ENCODE results near the gene HORMAD2. TPM values are rescaled to one million over a fixed set of nuclear protein-coding genes. Genes with fewer than 3 reads are reported as not detected.
"Not testable (repeated sequence)": the region's sequence is repeated elsewhere in the genome, so short reads cannot be mapped to it uniquely, and the experiment has no call there.

The HORMAD2 gene
- total RNA-seq, 2 donors from 2014 or later, result 0.12 TPM

DNA sequence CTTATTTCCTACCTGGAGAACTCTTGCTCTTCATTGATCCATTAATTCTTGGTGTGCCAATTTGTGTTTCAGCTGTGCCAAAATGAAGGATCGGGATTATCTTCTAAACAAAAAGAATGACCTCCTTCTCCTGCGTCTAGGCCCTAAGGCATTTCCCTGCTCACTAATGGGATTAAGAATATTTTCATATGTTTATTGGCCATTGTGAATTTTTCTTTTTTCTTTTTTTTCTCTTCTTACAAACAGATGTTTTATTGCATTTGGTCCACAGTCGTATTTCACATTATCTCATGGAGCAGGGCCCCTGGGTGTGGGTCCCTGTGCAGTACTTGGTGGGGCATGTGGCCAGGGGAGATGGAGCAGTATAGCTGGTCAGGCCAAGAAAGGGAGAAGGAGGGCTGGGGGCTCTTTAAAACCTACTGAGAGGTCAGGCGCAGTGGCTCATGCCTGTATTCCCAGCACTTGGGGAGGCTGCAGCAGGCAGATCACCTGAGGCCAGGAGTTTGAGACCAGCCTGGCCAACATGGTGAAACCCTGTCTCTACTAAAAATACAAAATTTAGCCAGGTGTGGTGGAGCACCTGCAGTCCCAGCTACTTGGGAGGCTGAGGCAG lies 35.3 kb upstream of the HORMAD2 start:
- H3K27me3 Mint-ChIP-seq (ENCODE audit: low read depth), result peaks cover 8% of the 10 kb centered on the region
- no peaks in the 10 kb centered on the region for H3K36me3 Mint-ChIP-seq (ENCODE audit: insufficient read depth in 2 of 2)
- no peak overlapping the region for H3K4me3 Mint-ChIP-seq
- H3K27ac Mint-ChIP-seq, result no peak overlapping the region
- ATAC-seq (replicated peaks in 1 of 2) (no peak), DNase-seq (no peak)
- peaks cover 16% of the 10 kb centered on the region for H3K4me1 Mint-ChIP-seq (ENCODE audit: low read depth)
- no peaks in the 10 kb centered on the region for H3K9me3 Mint-ChIP-seq

- Mint-ChIP-seq H3K36me3 (ENCODE audit: insufficient read depth in 2 of 2) (no peaks in the 10 kb centered on the region), H3K27ac (no peak overlapping the region), H3K27me3 (ENCODE audit: low read depth) (peaks cover 8% of the 10 kb centered on the region), H3K9me3 (no peaks in the 10 kb centered on the region), H3K4me1 (ENCODE audit: low read depth) (peaks cover 16% of the 10 kb centered on the region), H3K4me3 (no peak overlapping the region)
- no peak for DNase-seq
- no peak for ATAC-seq (replicated peaks in 1 of 2)
These were observed 34.8 kb upstream of the HORMAD2 start for GRCh38 chr22:30045494-30045887.

DNA sequence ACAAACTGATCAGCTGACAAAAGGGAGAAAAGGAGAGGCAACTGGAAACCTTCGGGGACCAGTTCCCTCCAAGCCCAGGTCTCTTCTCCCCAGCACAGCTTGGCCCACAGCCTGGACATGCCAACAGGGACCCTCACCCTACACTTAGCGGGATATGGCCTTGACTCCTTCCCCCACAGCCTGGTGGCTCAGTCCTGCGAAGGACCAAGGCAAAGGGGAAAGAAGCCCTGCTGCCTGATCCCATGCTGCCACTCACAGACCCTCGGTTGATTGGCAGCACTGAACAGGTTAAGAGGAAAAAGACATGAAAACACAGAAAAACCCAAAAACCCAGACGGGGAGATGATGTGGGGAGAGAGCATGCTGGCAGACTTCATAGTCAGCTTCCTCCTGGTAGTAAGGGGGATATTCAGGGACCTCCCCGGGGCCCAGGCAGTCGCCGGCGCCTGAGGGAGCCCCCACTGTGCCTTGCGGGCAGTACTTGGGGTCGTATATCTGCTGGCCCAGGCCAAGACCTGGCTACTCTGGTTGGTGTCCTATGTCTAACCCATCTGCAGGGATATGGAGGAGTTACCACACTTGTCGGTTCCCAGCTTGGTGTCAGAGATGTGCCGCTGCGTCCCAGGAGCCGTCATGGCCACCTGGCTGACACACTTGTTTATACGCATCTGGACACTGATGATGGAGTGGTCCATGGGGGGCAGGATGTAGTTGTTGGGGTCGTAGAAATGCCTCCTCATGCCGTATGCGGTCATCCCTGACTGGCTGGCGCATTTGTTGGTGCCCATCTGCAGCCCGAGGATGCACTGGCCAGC lies 34.2 kb upstream of the HORMAD2 start:
- Mint-ChIP-seq H3K4me1 (ENCODE audit: low read depth) (peaks cover 16% of the 10 kb centered on the region), H3K27me3 (ENCODE audit: low read depth) (peaks cover 8% of the 10 kb centered on the region), H3K9me3 (no peaks in the 10 kb centered on the region), H3K4me3 (no peak overlapping the region), H3K27ac (no peak overlapping the region), H3K36me3 (ENCODE audit: insufficient read depth in 2 of 2) (no peaks in the 10 kb centered on the region)
- ATAC-seq (replicated peaks in 1 of 2), result no peak
- DNase-seq, result no peak

DNA sequence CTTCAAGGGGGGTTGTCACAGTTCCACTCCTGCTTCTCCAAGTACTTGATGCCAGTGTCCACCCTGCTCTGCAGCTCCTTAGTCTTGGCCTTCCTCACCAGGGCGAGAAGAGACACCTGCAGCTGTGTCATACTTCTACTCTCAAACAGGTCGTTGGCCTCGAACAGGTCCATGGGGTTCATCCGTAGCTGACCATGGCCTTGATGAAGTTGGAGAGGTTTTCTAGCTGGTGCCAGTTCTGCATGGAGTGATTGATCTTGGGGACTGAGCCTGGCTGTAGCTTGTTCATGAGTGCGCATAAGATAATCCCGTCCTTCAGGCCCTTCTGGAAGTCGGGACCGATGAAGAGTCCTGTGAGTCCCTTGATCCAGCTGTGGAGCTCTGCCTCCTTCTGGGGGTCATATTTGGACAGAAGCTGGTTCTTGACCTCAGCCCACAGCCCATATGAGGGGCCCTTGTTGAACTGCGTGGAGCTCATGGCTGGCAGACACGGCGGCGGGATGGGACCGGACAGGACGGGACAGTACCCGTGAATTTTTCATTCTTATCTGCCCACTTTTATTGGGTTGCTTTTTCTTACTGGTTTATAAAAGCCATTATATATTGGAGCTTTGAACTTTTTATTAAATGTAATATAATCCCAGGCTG lies 33.4 kb upstream of the HORMAD2 start:
- ATAC-seq (replicated peaks in 1 of 2) (no peak), DNase-seq (no peak)
- no peak overlapping the region for H3K4me3 Mint-ChIP-seq
- no peaks in the 10 kb centered on the region for H3K9me3 Mint-ChIP-seq
- no peak overlapping the region for H3K27ac Mint-ChIP-seq
- H3K27me3 Mint-ChIP-seq (ENCODE audit: low read depth), result peaks cover 8% of the 10 kb centered on the region
- no peaks in the 10 kb centered on the region for H3K36me3 Mint-ChIP-seq (ENCODE audit: insufficient read depth in 2 of 2)
- H3K4me1 Mint-ChIP-seq (ENCODE audit: low read depth), result peaks cover 16% of the 10 kb centered on the region

DNA sequence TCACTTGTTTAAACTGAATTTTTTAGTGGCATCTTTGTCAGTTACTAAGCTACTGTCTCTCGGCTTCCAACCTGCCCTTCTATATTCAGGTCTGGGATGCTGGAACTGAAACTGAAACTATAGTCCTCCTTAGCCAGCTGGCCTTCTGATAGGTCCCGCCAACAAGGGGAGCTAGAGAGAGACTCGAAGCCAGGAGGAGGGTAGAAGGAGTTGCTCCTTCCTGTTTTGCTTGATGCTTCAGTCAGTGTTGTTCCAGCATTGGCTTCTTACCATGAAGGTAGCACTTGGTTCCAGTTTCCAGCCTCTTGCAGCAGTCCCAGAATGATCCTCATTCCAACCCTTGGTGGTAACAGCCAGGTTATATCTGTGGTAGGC lies 32.9 kb upstream of the HORMAD2 start:
- peaks cover 16% of the 10 kb centered on the region for H3K4me1 Mint-ChIP-seq (ENCODE audit: low read depth)
- no peaks in the 10 kb centered on the region for H3K9me3 Mint-ChIP-seq
- H3K27ac Mint-ChIP-seq, result no peak overlapping the region
- peaks cover 6% of the 10 kb centered on the region for H3K27me3 Mint-ChIP-seq (ENCODE audit: low read depth)
- no peaks in the 10 kb centered on the region for H3K36me3 Mint-ChIP-seq (ENCODE audit: insufficient read depth in 2 of 2)
- DNase-seq, result no peak
- H3K4me3 Mint-ChIP-seq, result no peak overlapping the region
- peak in 1 of 2 donors; percentile 44 for ATAC-seq (replicated peaks in 1 of 2)

DNA sequence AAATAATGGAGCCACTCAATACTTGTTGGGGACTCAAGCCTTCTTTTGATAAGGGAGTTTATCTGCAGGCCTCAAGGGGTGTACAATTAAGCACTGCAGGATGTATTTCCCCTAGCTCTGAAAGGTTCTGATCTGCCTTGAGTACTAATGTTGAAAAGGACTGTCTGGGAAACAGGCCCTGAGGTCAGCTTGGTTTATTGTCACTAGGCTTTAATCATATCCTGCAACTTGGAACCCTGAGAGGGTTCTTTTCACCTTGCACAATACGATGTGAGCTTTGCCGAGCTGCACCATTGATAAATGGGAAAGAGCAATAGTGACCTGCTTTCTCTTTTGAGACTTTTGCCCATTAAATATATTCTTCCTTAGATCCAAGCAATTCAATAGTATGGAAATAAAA lies 31.6 kb upstream of the HORMAD2 start:
- no peaks in the 10 kb centered on the region for H3K27me3 Mint-ChIP-seq (ENCODE audit: low read depth)
- ATAC-seq (replicated peaks in 1 of 2) (no peak), DNase-seq (no peak)
- no peak overlapping the region for H3K27ac Mint-ChIP-seq
- no peak overlapping the region for H3K4me3 Mint-ChIP-seq
- peaks cover 11% of the 10 kb centered on the region for H3K4me1 Mint-ChIP-seq (ENCODE audit: low read depth)
- no peaks in the 10 kb centered on the region for H3K36me3 Mint-ChIP-seq (ENCODE audit: insufficient read depth in 2 of 2)
- H3K9me3 Mint-ChIP-seq, result no peaks in the 10 kb centered on the region

- H3K36me3 Mint-ChIP-seq (ENCODE audit: insufficient read depth in 2 of 2), result peaks cover 0 to 6% of the 10 kb centered on the region in 2 donors
- ATAC-seq (replicated peaks in 1 of 2), result no peak
- H3K9me3 Mint-ChIP-seq, result peaks cover 2 to 5% of the 10 kb centered on the region in 2 donors
- no peaks in the 10 kb centered on the region for H3K4me1 Mint-ChIP-seq (ENCODE audit: low read depth)
- no peak overlapping the region for H3K27ac Mint-ChIP-seq
- no peaks in the 10 kb centered on the region for H3K27me3 Mint-ChIP-seq (ENCODE audit: low read depth)
- DNase-seq, result no peak
- no peak overlapping the region for H3K4me3 Mint-ChIP-seq
These were observed 26.0 kb upstream of the HORMAD2 start for GRCh38 chr22:30054067-30054763.

DNA sequence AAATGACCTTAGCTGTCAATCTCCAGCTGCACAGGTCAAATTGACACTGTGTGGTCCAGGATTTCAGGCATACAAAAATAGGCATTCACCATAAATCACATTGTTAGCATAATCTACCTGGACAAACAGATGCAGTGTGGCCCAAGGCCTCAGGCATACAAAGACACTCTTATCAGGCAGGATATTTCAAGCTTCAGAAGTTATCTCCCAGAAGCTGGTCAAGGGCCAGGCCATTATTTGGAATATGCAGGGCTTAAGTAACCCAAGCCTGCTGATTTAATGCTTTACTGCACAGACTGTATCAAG lies 25.5 kb upstream of the HORMAD2 start:
- no peaks in the 10 kb centered on the region for H3K27me3 Mint-ChIP-seq (ENCODE audit: low read depth)
- ATAC-seq (replicated peaks in 1 of 2) (no peak), DNase-seq (no peak)
- H3K36me3 Mint-ChIP-seq (ENCODE audit: insufficient read depth in 2 of 2), result peaks cover 0 to 6% of the 10 kb centered on the region in 2 donors
- no peaks in the 10 kb centered on the region for H3K4me1 Mint-ChIP-seq (ENCODE audit: low read depth)
- peaks cover 2 to 5% of the 10 kb centered on the region in 2 donors for H3K9me3 Mint-ChIP-seq
- H3K27ac Mint-ChIP-seq, result no peak overlapping the region
- H3K4me3 Mint-ChIP-seq, result no peak overlapping the region

- H3K9me3 Mint-ChIP-seq, result peaks cover 2 to 5% of the 10 kb centered on the region in 2 donors
- DNase-seq (no peak), ATAC-seq (replicated peaks in 1 of 2) (no peak)
- H3K36me3 Mint-ChIP-seq (ENCODE audit: insufficient read depth in 2 of 2), result peaks cover 0 to 6% of the 10 kb centered on the region in 2 donors
- H3K4me3 Mint-ChIP-seq, result no peak overlapping the region
- no peaks in the 10 kb centered on the region for H3K27me3 Mint-ChIP-seq (ENCODE audit: low read depth)
- no peak overlapping the region for H3K27ac Mint-ChIP-seq
- H3K4me1 Mint-ChIP-seq (ENCODE audit: low read depth), result no peaks in the 10 kb centered on the region
These were observed 24.2 kb upstream of the HORMAD2 start for GRCh38 chr22:30056015-30056414.

- ATAC-seq (replicated peaks in 1 of 2), result no peak
- peaks cover 6% of the 10 kb centered on the region for H3K27me3 Mint-ChIP-seq (ENCODE audit: low read depth)
These were observed 22.9 kb upstream of the HORMAD2 start for GRCh38 chr22:30057375-30057774.

GRCh38 chr22:30059346-30060020 lies 20.8 kb upstream of the HORMAD2 start:
- peaks cover 13% of the 10 kb centered on the region for H3K27me3 Mint-ChIP-seq (ENCODE audit: low read depth)
- not testable (repeated sequence) for H3K27ac Mint-ChIP-seq; DNase-seq; H3K4me1 Mint-ChIP-seq (ENCODE audit: low read depth); H3K4me3 Mint-ChIP-seq; ATAC-seq (replicated peaks in 1 of 2); H3K36me3 Mint-ChIP-seq (ENCODE audit: insufficient read depth in 2 of 2)
- H3K9me3 Mint-ChIP-seq, result peaks cover 9 to 13% of the 10 kb centered on the region in 2 donors

More at GRCh38 chr22:30057375-30057774, 22.9 kb upstream of the HORMAD2 start:
- DNase-seq, result no peak
- H3K27ac Mint-ChIP-seq, result no peak overlapping the region
- no peaks in the 10 kb centered on the region for H3K4me1 Mint-ChIP-seq (ENCODE audit: low read depth)
- peaks cover 5 to 6% of the 10 kb centered on the region in 2 donors for H3K9me3 Mint-ChIP-seq
- H3K36me3 Mint-ChIP-seq (ENCODE audit: insufficient read depth in 2 of 2), result peaks cover 1 to 10% of the 10 kb centered on the region in 2 donors
- H3K4me3 Mint-ChIP-seq, result no peak overlapping the region

- H3K9me3 Mint-ChIP-seq, result peaks cover 9 to 13% of the 10 kb centered on the region in 2 donors
- ATAC-seq (replicated peaks in 1 of 2), result not testable (repeated sequence)
- peaks cover 13% of the 10 kb centered on the region for H3K27me3 Mint-ChIP-seq (ENCODE audit: low read depth)
These were observed 19.2 kb upstream of the HORMAD2 start for GRCh38 chr22:30061094-30061493.

More at GRCh38 chr22:30061094-30061493, 19.2 kb upstream of the HORMAD2 start:
- DNase-seq; H3K4me3 Mint-ChIP-seq; H3K36me3 Mint-ChIP-seq (ENCODE audit: insufficient read depth in 2 of 2); H3K4me1 Mint-ChIP-seq (ENCODE audit: low read depth); H3K27ac Mint-ChIP-seq: not testable (repeated sequence)

All from activated T-cell treated with anti-CD3 and anti-CD28 coated beads, Interleukin-2, amount 50 U/mL, for 72 hours (primary cell).